ENCODE data around the gene SCAMP2.
"Not testable (repeated sequence)": the region's sequence is repeated elsewhere in the genome, so short reads cannot be mapped to it uniquely, and the experiment has no call there.

Gene SCAMP2

GRCh38 chr15:74891469-74891868, 18.3 kb upstream of the SCAMP2 start:
- no peak overlapping the region for H3K4me3 ChIP-seq (replicated peaks in 1 of 2; ENCODE audit: low read depth in 2 of 2, low read length in 2 of 2)
- TF ChIP-seq, protein P1, sequence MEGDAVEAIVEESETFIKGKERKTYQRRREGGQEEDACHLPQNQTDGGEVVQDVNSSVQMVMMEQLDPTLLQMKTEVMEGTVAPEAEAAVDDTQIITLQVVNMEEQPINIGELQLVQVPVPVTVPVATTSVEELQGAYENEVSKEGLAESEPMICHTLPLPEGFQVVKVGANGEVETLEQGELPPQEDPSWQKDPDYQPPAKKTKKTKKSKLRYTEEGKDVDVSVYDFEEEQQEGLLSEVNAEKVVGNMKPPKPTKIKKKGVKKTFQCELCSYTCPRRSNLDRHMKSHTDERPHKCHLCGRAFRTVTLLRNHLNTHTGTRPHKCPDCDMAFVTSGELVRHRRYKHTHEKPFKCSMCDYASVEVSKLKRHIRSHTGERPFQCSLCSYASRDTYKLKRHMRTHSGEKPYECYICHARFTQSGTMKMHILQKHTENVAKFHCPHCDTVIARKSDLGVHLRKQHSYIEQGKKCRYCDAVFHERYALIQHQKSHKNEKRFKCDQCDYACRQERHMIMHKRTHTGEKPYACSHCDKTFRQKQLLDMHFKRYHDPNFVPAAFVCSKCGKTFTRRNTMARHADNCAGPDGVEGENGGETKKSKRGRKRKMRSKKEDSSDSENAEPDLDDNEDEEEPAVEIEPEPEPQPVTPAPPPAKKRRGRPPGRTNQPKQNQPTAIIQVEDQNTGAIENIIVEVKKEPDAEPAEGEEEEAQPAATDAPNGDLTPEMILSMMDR (IDR thresholded peaks at IDR 0.05; ENCODE audit: low read depth, low read length) = no peak
- DNase-seq (ENCODE audit: low read depth in 2 of 2) = no peak

DNA sequence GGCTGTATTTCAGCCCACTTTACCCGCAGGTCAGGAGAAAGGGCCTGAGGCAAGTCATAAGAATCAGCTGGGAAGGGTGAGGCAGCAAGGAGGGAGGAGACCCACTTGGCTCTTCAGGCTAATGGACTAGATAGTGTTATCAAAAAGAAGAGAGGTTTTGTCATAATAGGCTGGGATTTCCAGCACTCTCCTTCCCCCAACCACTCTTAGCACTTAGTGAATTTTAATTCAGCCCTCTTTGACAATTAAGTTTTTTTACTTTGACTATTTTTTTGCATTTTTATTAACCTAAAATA, 17.4 kb upstream of the SCAMP2 start:
- TF ChIP-seq, protein P1 (IDR thresholded peaks at IDR 0.05; ENCODE audit: low read depth, low read length) = no peak
- DNase-seq (ENCODE audit: low read depth in 2 of 2) = no peak
- peak overlapping the region; percentile 99 to 100 for H3K4me3 ChIP-seq (replicated peaks in 1 of 2; ENCODE audit: low read depth in 2 of 2, low read length in 2 of 2)

- peak within 1 kb of the TSS; percentile 99 to 100 for H3K4me3 ChIP-seq (replicated peaks in 1 of 2; ENCODE audit: low read depth in 2 of 2, low read length in 2 of 2)
- TF ChIP-seq, protein P1 (IDR thresholded peaks at IDR 0.05; ENCODE audit: low read depth, low read length) = no peak
- DNase-seq (ENCODE audit: low read depth in 2 of 2) = peak; percentile 78 to 80
Measured at GRCh38 chr15:74889883-74890664, 16.9 kb upstream of the SCAMP2 start, which contains the start of gene MPI. MPI (plus strand) TSS chr15:74890042; CDS start chr15:74890074, 32 bp downstream.

GRCh38 chr15:74889390-74889882, 16.3 kb upstream of the SCAMP2 start:
- TF ChIP-seq, protein P1 (IDR thresholded peaks at IDR 0.05; ENCODE audit: low read depth, low read length) = no peak
- H3K4me3 ChIP-seq (replicated peaks in 1 of 2; ENCODE audit: low read depth in 2 of 2, low read length in 2 of 2) = peak overlapping the region; percentile 99 to 100
- peak; percentile 43 to 55 for DNase-seq (ENCODE audit: low read depth in 2 of 2)

DNA sequence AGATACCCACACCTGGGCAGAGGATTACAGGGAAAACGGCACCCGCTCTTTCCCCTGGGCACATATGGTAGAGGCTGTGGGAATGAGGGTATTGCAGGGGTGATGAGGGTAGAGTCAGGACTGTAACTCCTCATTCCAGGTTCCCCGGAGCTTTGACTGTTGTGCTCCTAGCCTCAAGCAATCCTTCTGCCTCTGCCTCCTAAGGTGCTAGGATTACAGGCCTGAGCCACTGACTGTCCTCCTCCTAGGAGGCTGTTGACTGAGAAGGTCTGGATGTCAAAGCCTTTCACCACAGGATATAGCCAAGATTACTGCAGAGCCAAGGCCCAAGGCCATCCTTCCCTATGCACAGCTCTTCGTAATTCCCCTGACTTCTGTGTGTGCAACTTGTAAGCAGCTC, 15.6 kb upstream of the SCAMP2 start:
- no peak overlapping the region for H3K4me3 ChIP-seq (replicated peaks in 1 of 2; ENCODE audit: low read depth in 2 of 2, low read length in 2 of 2)
- DNase-seq (ENCODE audit: low read depth in 2 of 2) = no peak

GRCh38 chr15:74887537-74888193, 14.5 kb upstream of the SCAMP2 start:
- DNase-seq (ENCODE audit: low read depth in 2 of 2); H3K4me3 ChIP-seq (replicated peaks in 1 of 2; ENCODE audit: low read depth in 2 of 2, low read length in 2 of 2): not testable (repeated sequence)

More for the DNA sequence above, 15.6 kb upstream of the SCAMP2 start:
- TF ChIP-seq, protein P1 (IDR thresholded peaks at IDR 0.05; ENCODE audit: low read depth, low read length) = no peak

DNA sequence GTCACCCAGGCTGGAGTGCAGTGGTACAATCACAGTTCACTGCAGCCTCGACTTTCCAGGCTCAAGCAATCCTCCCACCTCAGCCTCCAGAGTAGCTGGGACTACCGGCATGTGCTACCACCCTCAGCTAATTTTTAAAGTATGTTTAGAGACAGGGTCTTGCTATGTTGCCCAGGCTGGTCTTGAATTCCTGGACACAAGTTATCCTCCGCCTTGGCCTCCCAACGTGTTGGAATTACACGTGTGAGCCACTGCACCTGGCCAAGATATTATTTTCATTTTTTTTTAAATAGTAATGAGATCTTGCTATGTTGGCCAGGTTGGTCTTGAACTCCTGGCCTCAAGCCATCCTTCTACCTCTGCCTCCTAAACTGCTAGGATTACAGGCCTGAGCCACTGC, 12.3 kb upstream of the SCAMP2 start:
- TF ChIP-seq, protein P1 (IDR thresholded peaks at IDR 0.05; ENCODE audit: low read depth, low read length) = no peak
- DNase-seq (ENCODE audit: low read depth in 2 of 2) = no peak
- no peak overlapping the region for H3K4me3 ChIP-seq (replicated peaks in 1 of 2; ENCODE audit: low read depth in 2 of 2, low read length in 2 of 2)
